GM06990 (cell line): ENCODE results near the gene KCTD19.

Experiments
- DNase-seq: peaks from one replicate; pipeline ENCODE4 v3.0.0-alpha.2; 2011; ENCODE audit not compliant: insufficient read length; ENCODE audit errors: extremely low read depth
- H3K27me3 ChIP-seq: replicated peaks from 2 replicates; pipeline ENCODE4 v1.6.0; 2011; ENCODE audit warnings: low read length; ENCODE audit not compliant: control insufficient read depth, insufficient read depth
- H3K36me3 ChIP-seq: 2 replicates; pipeline ENCODE4 v1.5.1; 2011; ENCODE audit warnings: low read length; ENCODE audit not compliant: control insufficient read depth, insufficient read depth
- H3K4me3 ChIP-seq: replicated peaks from 2 replicates; pipeline ENCODE4 v1.5.1; 2011; ENCODE audit warnings: low read depth, mild to moderate bottlenecking, control low read depth, low read length
- TF ChIP-seq, protein P1 (sequence below): IDR thresholded peaks from 2 replicates; pipeline ENCODE4 v1.5.1; 2011; ENCODE audit warnings: low read length, control low read depth, mild to moderate bottlenecking, inconsistent platforms; ENCODE audit not compliant: insufficient read depth, poor library complexity, severe bottlenecking

Gene KCTD19

DNA sequence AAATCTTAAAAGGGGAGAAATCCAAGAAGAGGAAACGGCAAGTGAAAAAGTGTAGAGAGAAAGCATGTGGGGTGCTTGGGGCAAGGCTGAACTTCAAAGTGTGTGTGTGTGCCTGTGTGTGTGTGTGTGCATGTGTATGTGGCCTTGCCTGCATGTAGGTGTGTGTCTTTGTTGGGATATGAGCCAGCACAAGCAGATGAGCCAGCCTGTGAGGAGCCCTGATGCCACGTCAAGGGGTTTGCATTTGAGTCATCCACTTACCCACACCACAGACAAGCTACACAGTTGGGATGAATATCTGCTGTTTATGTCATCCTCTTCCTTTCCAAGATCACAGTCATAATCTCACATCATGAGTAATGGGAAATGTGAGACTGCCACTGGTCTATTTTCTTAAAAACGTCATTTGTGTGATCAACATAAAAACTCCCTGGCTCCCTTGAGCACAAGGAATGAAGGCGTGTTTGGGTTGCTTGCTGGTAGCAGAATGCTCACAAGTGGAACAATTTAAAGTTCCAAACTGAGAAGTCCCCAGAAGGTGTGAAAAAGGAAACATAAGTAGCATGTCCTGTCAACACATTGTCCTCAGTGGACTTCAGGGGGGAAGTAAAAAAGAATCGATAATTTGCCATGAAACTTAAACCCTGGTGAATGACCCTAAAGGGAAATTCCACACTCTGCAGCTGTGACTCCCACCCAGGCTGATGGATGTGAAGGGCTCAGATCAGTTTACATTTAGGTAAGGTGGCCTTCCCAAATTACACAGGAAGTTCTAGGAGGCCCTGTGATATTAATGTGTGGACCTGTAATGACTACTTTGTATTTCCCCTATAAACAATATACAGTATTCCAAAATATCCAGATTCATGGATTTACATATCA, 14.7 kb downstream of the KCTD19 start:
- Histone ChIP-seq H3K4me3 (no peak overlapping the region), H3K27me3 (no peaks in the 10 kb centered on the region), H3K36me3 (no peaks in the 10 kb centered on the region)
- DNase-seq, result peak; percentile 76
- TF ChIP-seq, protein P1, sequence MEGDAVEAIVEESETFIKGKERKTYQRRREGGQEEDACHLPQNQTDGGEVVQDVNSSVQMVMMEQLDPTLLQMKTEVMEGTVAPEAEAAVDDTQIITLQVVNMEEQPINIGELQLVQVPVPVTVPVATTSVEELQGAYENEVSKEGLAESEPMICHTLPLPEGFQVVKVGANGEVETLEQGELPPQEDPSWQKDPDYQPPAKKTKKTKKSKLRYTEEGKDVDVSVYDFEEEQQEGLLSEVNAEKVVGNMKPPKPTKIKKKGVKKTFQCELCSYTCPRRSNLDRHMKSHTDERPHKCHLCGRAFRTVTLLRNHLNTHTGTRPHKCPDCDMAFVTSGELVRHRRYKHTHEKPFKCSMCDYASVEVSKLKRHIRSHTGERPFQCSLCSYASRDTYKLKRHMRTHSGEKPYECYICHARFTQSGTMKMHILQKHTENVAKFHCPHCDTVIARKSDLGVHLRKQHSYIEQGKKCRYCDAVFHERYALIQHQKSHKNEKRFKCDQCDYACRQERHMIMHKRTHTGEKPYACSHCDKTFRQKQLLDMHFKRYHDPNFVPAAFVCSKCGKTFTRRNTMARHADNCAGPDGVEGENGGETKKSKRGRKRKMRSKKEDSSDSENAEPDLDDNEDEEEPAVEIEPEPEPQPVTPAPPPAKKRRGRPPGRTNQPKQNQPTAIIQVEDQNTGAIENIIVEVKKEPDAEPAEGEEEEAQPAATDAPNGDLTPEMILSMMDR, result no peak

DNA sequence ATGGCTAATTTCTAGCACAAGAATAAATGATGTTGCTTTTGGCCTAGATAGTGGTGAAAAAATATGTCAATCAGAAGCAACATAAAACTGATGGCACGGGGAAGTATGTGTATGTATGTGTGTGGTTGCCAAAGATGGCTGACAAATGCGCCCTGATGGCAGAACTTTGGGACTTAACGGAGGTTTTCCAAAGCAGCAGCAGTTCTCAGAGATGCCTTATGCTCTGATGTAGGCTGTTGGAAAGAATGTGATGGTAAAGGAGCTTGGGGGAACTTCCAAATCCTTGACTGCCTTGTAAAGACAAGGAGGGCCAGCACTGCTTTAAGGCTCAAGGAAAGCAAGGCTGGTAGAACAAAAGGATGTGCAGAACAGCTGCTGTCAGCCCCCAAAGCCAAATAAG, 16.0 kb downstream of the KCTD19 start:
- no peak overlapping the region for H3K4me3 ChIP-seq
- no peak for DNase-seq
- H3K27me3 ChIP-seq, result no peaks in the 10 kb centered on the region
- no peaks in the 10 kb centered on the region for H3K36me3 ChIP-seq
- TF ChIP-seq, protein P1, result no peak

DNA sequence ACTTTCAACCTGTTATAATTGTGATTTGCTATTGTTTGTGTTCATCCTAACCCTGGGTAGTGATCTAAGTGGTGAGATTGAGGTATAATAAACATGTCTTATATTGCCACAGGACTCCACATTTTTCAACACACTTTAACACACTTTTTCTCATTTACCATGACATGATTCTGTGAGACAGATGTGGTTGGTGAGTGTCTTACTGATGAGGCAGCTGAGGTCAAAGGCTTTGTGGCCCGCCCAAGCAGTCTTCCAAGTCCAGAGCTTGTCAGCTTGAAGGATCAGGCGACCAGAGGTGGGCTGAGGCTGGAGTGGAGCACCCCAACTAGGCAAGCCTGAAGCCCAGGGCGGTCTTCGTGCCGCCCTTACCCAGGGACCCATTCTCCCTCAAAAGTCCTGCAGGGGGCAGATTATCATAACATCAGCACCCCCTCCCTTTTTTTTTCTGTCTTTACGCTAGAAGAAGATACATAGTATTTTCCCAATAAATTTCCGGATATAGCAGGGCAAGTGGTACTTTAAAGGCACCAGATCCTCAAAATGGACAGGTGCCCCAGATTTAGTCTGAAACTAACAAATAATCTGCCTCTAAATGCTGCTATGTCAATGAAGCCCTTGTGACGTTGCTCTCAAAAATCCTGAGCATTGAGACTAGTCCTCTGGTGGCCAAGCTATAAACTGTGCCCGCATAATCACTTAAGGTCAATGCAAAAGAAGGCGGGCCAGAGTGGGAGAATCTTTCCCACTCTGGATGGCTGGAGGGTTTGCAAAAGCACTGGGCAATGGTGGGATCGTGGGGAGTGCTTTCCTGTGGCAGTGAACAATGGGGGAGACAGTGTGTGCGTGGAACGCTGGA, 21.1 kb downstream of the KCTD19 start:
- Histone ChIP-seq H3K4me3 (no peak overlapping the region), H3K36me3 (no peaks in the 10 kb centered on the region), H3K27me3 (no peaks in the 10 kb centered on the region)
- no peak for DNase-seq
- TF ChIP-seq, protein P1, result no peak

- no peak for DNase-seq
- Histone ChIP-seq H3K27me3 (no peaks in the 10 kb centered on the region; the same call in 1 of the 2 replicates), H3K4me3 (no peak overlapping the region), H3K36me3 (no peaks in the 10 kb centered on the region)
- TF ChIP-seq, protein P1, result no peak
Measured at GRCh38 chr16:67304020-67304419, 22.5 kb downstream of the KCTD19 start.

DNA sequence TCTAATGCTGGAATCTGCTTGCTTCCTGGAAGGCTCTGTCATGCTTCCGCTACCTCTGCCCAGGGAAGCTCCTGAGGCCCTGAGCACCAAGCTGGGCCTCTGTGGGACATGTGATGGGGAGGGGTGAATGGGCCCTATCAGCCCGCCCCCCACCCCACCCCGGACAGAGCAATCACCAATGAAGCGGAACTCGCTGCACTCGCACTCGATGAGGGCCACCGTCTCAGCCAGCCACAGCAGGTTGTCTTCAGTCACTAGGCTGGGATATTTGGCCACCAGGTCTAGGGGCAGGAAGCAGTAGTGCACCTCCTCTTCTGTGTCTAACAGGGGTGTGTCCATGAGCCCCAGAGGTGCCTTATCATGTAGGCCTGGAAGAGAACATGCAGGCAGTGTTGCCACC, 23.6 kb downstream of the KCTD19 start:
- TF ChIP-seq, protein P1, result no peak
- no peaks in the 10 kb centered on the region; the same call in 1 of the 2 replicates for H3K27me3 ChIP-seq
- H3K36me3 ChIP-seq, result no peaks in the 10 kb centered on the region
- no peak overlapping the region for H3K4me3 ChIP-seq
- no peak for DNase-seq
